Stimulated activated CD4-positive, alpha-beta T cell treated with anti-CD3 and anti-CD28 coated beads, TNF-alpha, amount 100 ng/mL, for 4 hours (primary cell): ENCODE results near the gene SIRPG.
"Not testable (repeated sequence)": the region's sequence is repeated elsewhere in the genome, so short reads cannot be mapped to it uniquely, and the experiment has no call there.

Experiments
- DNase-seq, 3 experiments: peaks; one replicate each; pipeline ENCODE4 v3.0.0-alpha.2; 2020; ENCODE audit warnings: low read depth in 3 of 3

SIRPG gene

DNA sequence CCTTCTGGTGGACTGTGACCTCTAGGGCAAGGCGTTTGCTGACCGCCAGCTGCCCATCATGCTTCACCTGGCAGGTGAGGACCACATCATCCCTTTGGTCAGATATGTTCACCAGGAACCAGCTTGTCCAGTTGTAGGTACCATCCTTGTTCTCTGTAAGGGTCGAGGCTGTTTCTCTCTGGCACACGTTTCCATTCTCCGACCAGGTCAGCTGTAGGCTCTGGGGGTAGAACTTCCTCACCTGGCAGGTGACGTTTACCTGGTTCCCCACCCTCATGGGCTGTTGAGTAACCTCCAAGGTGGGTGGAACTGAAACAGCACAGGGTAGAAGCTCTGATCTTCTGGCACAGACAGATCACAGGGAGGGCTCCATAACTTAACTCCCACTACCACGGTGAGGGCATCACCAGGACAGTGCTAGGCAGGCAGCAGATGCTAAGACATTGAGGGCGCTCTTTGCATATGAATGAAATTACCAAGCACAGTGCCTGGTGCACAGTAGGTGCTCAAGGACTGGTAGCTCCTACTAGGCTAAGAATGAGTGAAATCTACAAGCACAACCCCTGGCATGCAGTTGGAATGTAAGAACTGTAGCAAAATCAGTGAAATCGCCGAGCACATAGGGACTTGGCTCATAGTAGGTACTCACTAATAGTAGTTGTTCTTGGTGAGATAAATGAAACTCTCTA is 22.1 kb downstream of the SIRPG start:
- no peak for DNase-seq

DNA sequence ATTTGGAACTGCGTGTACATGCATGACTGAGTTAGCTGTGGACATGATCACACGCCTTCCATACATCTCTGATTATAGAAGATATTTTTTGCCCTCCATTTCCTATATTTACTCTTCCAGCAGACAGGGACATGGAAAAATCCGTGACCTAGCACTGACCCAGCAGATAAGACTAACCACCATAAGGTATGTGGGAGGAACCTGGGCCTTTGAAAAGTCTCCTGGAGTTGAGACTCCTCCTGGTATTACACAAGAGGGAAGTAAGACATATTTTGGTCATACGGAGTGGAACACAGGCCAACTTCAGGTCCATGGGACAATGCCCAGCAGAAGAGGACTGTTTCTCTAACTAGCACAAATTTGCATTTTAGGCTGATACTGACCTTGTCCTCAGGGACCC is 24.0 kb downstream of the SIRPG start:
- no peak for DNase-seq

DNA sequence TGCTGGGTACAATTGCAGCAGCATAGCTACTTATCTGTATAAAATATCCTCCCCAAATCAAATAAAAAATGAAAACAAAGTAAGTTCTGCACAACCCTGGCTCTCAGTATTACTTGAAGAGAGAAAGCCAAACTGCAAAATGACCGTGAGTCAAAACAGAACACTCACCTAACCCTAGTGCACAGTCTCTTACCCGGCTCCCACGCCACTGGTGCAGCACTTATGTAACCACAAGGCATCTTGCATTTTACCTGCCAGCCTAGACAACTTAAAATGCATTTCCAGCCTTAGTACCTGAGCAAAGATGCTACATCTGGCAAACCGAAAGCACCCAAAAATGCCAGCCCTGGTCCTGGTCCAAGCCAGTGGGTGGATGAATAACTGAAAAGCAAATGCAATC is 25.4 kb downstream of the SIRPG start:
- no peak for DNase-seq

DNA sequence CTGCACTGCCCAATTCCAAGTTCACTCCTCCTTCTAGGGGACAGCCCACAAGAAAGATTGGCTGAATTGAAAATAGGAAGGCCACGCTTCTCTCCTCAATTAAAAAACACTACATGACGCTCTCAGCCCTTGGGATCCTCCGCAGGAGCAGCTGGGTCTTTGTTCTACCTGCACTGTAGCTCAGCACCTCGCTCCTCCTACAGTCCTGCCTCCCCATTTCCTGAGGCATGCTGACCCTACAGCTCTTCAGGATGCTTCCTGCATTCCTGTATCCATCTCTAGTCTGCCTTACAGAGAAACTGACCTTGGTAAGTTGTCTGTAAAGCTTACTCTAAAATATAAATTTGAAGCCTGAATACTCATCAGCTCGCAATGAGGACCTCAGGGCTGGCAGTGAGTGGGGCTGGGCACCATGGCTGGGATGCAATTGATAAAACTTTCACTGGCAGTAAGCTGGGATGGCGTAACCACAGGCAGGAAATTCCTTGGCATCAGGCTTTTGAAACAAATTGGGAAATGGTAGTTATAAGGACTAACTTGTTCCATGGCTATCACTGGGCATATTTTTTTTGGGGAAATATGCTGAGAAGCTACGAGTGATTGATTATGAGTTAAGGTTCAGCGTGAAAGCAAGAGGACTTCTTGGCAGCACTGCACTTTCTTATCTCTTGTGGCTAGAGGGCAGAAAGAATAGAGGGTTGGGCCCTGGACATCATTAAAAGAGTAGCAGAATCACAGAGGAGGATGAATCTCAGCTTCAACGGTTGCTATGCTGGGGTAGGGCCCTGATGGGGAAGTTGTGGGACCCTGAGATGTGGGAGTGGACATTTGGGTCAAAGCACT is 26.0 kb downstream of the SIRPG start:
- DNase-seq, result no peak

DNA sequence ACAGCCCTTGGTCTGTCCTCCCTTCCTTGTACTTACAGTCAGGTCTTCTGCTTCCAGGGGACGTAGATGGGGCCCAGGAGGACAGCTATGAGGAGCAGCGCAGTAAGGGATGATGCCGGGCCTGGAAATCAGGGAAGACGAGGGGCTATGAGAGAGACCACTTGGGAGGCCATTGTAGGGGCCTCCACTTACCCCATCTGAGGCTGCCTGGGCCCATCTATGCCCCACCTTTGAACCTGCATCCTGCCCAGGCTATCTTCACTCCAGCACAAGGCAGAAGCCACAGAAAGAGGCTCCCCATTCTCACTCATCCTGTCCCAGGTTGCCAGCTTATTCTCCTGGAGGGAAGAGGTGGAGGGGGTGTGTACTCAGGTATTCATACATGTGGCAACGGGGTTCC is 27.4 kb downstream of the SIRPG start:
- DNase-seq, result no peak

GRCh38 chr20:1629321-1629720 is 28.3 kb downstream of the SIRPG start:
- DNase-seq, result no peak

DNA sequence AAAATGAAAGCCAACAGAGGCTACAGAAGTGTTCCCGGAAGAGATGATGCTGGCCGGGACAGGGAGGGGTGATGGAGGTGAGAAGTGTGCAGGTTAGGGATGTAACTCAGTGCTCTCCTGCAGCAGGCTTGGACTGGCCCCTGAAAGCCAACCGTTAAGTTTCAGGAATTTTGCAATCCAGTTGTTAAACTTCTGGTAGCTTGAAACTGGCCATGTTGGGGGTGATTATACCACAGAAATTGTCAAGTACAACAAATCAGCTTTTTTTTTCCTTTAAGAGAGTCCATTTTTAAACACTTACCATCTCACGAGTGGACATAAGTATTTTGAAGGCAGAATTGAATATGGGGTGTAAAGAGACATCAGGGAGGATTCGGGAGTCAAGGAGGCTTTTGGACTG is 29.0 kb downstream of the SIRPG start:
- DNase-seq, result no peak

- DNase-seq, result no peak
Measured at GRCh38 chr20:1627200-1627550, 30.4 kb downstream of the SIRPG start.

- no peak for DNase-seq
Measured at GRCh38 chr20:1626528-1627199, 30.9 kb downstream of the SIRPG start.

DNA sequence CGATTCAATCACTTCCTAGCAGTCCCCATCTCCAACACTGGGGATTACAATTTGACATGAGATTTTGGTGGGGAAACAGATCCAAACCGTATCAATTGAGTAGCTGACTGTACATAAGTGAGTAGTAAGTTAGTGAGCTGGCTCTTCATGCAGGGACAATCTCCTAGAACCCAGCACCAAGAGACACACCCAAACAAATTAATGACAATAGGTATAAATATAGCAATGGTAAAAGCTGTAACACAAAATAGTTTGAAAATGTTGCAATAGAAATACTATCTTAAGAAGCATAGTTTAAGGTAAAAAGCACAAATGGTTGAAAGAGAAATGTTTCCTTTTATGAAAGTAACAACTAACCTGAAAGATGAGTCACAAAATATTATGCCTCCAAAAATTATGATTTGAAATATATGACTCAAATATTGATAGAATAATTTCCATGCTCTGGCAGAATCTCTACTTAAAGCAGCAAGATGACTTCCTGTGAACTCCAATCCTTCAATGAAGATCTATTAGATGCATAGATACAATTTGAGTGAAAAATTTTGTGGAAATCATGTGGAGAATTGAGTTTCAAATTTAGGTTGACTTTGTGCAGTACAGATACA is 32.4 kb downstream of the SIRPG start:
- DNase-seq, result no peak

- DNase-seq, result no peak
Measured at GRCh38 chr20:1623501-1624205, 33.9 kb downstream of the SIRPG start.

GRCh38 chr20:1622450-1622849 is 35.1 kb downstream of the SIRPG start:
- DNase-seq, result no peak

DNA sequence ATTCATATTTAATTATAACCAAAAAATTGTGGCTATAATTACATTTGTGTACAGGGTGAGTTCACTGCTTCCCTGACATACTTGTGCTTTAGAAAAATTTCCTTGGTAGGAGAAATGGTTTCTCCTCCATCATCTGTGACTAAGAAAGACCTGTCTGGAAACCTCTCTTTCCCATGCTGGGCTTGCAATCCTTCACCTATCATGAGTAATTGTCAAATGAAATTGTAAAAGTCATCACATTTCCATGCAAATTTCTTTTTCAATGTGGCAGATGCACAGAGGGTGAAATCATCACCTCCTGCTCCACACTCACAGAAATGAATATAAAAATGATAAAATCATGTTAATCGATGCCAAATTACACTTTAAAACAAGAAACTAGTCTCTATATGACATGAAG is 36.3 kb downstream of the SIRPG start:
- no peak for DNase-seq

DNA sequence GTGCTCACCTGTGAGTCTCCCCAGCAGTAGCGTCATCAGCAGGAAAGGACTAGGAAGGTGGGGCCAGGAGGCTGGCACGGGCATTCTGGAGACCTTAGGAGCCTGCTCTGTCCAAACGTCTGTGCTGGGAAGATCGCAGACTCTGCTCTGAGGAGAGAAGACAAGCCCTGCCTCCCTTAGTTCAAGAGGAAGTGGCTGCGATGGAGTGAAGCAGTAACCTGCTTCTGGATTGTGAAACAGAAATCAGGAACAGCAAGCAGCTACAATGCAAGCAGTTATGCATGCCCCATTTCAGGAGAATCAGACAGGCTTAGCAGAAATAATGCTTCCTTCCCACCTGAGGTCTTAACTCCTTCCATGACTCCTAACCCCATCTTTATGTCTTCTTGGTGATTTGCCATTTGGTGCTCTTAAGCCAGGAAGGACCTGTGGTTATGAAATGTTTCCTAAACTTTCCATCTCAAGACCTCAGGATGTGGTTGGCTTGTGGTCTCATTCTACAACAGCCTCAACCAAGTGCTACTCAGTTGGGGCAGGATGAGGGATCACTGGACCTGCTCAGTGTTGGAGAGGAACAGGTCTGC is 37.6 kb downstream of the SIRPG start, which contains the start of gene SIRPB1:
Gene SIRPB1 (minus strand): TSS at position 149 of the 584 bp plus-strand sequence. CDS start 65 bp downstream, at position 84.
- no peak for DNase-seq

GRCh38 chr20:1618954-1619540 is 38.5 kb downstream of the SIRPG start:
- DNase-seq, result no peak

DNA sequence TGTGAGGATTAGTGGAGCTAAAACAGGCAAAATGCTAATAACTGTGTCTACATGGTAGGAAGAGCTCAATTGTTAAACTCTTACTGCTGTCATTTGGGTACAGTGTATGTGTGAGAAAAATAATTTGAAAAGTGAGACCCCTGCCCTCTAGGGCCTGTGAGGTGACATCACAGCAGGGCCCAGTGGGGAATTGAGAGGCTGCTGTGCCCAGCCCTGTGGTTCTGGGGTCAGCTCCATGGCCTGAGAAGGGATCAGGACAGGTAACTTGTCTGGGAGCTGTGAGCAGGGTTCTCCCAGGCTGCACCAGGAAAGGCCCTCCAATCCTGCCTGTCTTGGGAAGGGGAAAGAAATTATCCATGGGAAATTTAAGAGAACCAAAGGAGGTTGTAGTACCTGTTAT is 39.1 kb downstream of the SIRPG start:
- no peak for DNase-seq

DNA sequence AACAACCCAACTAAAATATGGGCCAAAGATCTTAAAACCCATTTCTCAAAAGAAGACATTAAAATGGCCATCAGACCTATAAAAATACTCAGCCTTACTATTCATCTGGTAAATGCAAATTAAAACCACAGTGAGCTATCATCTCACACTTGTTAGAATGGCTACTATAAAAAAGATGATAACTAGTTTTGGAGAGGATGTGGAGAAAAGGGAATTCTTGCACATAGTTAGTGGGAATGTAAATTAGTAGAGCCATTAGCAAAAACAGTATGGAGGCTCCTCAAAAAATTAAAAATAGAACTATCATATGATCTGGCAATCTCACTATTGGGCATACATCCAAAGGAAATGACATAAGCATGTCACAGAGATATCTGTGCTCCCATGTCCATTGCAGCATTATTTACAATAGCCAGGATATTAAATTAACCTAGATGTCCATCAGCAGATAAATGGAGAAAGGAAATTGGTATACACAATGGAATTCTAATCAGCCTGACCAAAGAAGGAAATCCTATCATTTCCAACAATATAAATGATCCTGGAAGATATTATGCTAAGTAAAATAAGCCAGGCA is 40.6 kb downstream of the SIRPG start:
- DNase-seq, result no peak

DNA sequence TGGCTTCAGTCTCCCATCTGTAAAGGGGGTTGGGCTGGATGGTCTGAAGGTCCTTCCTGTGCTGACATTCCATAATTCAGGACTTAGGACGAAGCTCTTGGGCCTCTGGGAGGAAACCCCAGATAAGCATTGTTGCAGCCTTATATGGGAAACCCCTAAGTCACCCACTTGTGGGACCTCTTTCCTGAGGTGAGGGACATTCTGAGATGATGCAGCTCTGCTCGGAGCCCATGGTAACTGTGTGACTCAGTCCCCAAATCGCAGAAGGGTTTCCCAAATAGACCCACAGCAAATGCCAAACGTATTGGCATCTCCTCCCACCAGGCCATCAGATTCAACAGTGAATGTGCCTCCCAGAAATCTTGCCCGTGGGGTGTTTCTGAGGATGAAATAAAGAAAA is 47.2 kb downstream of the SIRPG start:
- DNase-seq, result not testable (repeated sequence)

DNA sequence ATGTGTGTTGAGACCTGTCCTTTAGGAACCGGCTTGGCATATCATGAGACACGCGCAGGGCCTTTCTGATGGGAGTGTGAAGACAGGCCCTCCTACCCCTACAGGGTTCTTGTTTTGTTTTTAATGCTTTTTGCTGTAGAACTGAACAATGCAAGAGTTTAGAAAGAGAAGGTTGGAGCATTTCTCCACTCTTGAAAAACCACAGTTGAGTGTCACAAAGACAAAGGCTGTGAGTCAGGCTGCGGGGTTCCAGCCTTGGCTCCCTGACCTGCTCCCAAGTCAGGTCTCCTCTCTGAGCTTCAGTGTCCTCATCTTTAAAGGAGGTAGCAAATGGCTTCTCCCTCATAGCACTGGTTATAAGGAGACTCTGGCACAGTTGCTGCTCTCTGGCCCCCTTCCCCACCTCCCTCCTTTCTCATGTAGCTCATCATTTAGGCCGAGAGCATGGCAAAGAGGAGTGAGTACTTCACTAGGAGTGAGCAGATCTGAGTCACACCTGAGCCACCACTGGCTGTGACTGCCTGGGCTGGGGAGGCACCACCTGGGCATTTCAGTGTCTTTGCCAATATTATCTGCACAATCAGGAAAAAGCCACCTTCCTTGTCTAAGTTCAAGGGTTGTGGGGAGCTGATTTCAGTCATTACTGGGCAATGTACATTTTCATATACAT is 48.8 kb downstream of the SIRPG start:
- not testable (repeated sequence) for DNase-seq

DNA sequence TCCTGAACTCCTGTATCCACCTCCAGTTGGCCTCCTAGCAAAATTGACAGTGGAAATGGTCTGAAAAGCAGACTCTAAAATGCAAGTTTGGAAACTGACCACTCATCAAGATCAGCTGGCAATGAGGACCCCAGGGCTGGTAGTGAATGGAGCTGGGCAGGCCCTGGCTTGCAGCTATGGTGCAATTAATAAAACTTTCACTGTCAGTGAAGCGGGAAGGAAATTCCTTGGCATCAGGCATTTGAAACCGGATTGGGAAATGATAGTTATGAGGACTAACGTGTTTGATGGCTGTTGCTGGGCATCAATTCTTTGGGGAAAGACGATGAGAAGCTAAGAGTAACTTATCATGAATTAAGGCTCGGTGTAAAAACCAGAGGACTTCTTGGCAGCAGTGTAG is 56.8 kb downstream of the SIRPG start:
- DNase-seq, result no peak
